Activated CD8-positive, alpha-beta T cell treated with anti-CD3 and anti-CD28 coated beads, Interleukin-2, amount 10 ng/mL, durations not matched to agents 7 days and 5 days (primary cell): ENCODE data around the gene ZNF362. TPM values are rescaled to one million over a fixed set of nuclear protein-coding genes. Genes with fewer than 3 reads are reported as not detected.
A peak's percentile ranks its signal among the peaks of the same experiment; 100 is the strongest.

Experiments
- ATAC-seq: fragments of 150-1000 bp; cut with Tn5 transposase; one replicate; pipeline ENCODE4 v1.10.0; 2021; ENCODE audit warnings: moderate library complexity
- CTCF ChIA-PET: fragments of 350-600 bp; sonication (Branson Sonifier 250); formaldehyde crosslinking; loops from one replicate; lab custom pipeline; 2021; ENCODE audit warnings: antibody characterized with exemption; lab: Charles Lee
- POLR2A ChIA-PET: fragments of 350-600 bp; sonication (Branson Sonifier 250); formaldehyde crosslinking; loops from one replicate; lab custom pipeline; 2021; ENCODE audit warnings: antibody characterized with exemption; lab: Charles Lee
- DNase-seq: peaks from one replicate; pipeline ENCODE4 v3.0.0-alpha.2; 2020
- H3K27ac Mint-ChIP-seq: one replicate; pipeline ENCODE4 v1.8.0; 2021; ENCODE audit warnings: mild to moderate bottlenecking, mixed read lengths
- H3K27me3 Mint-ChIP-seq: one replicate; pipeline ENCODE4 v1.8.0; 2021; ENCODE audit warnings: low read depth, mixed read lengths
- H3K36me3 Mint-ChIP-seq: one replicate; pipeline ENCODE4 v1.8.0; 2021; ENCODE audit warnings: low read depth, mixed read lengths
- H3K4me1 Mint-ChIP-seq: one replicate; pipeline ENCODE4 v1.8.0; 2021; ENCODE audit warnings: low read depth, mixed read lengths
- H3K4me3 Mint-ChIP-seq: one replicate; pipeline ENCODE4 v1.8.0; 2021; ENCODE audit warnings: mild to moderate bottlenecking, mixed read lengths
- H3K9me3 Mint-ChIP-seq: one replicate; pipeline ENCODE4 v1.8.0; 2022; ENCODE audit warnings: mixed read lengths; ENCODE audit not compliant: insufficient read depth
- total RNA-seq, 2 experiments: library from RNA; stranded (reverse); gene quantifications; one replicate each; pipeline ENCODE4 v1.2.3, GENCODE V29; 2021

Gene ZNF362
- total RNA-seq, 2 experiments from 2014 or later, result 17.3 to 19.7 TPM

GRCh38 chr1:33292726-33293340, 36.5 kb downstream of the ZNF362 start:
- Mint-ChIP-seq H3K27me3 (no peaks in the 10 kb centered on the region), H3K4me1 (peaks cover 12% of the 10 kb centered on the region), H3K4me3 (no peak overlapping the region), H3K36me3 (peaks cover 24% of the 10 kb centered on the region), H3K27ac (no peak overlapping the region), H3K9me3 (no peaks in the 10 kb centered on the region)
- POLR2A ChIA-PET, result no interaction called here
- CTCF ChIA-PET, result no interaction called here
- ATAC-seq, result no peak
- DNase-seq, result no peak

GRCh38 chr1:33294071-33295010, 38.0 kb downstream of the ZNF362 start:
- no peak overlapping the region for H3K27ac Mint-ChIP-seq
- POLR2A ChIA-PET, result no interaction called here
- H3K27me3 Mint-ChIP-seq, result no peaks in the 10 kb centered on the region
- DNase-seq (no peak), ATAC-seq (no peak)
- peaks cover 26% of the 10 kb centered on the region for H3K36me3 Mint-ChIP-seq
- no peak overlapping the region for H3K4me3 Mint-ChIP-seq
- H3K4me1 Mint-ChIP-seq, result peaks cover 22% of the 10 kb centered on the region
- CTCF ChIA-PET, result interaction anchor here (0.8 to 4.6 kb wide), 11 partner anchors 8 to 361 kb away, joined by 3 to 75 read pairs (median 6); partner anchors contain the start of gene ZSCAN20
- no peaks in the 10 kb centered on the region for H3K9me3 Mint-ChIP-seq

DNA sequence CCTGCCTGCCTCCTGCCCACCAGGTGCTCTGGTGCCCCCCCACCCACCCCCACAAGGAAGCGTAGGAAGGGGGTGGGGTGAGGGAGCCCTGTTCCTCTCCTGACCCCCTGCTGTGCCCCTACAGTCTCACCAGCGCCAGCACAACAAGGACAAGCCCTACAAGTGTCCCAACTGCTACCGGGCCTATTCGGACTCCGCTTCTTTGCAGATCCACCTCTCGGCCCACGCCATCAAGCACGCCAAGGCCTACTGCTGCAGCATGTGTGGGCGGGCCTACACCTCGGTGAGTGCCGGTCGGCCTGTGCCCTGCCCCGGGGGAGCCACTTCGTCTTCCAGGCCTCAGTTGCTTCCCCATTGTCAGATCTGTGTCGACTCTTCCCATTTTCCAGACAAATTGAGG, 38.7 kb downstream of the ZNF362 start:
- no peaks in the 10 kb centered on the region for H3K27me3 Mint-ChIP-seq
- H3K4me1 Mint-ChIP-seq, result peaks cover 22% of the 10 kb centered on the region
- no peak overlapping the region for H3K4me3 Mint-ChIP-seq
- no peaks in the 10 kb centered on the region for H3K9me3 Mint-ChIP-seq
- CTCF ChIA-PET, result interaction anchor here (0.6 to 4.6 kb wide), 53 partner anchors 9 to 362 kb away, joined by 3 to 75 read pairs (median 5); partner anchors contain the start of genes A3GALT2 and ZSCAN20
- DNase-seq (no peak), ATAC-seq (no peak)
- H3K36me3 Mint-ChIP-seq, result peaks cover 22% of the 10 kb centered on the region
- POLR2A ChIA-PET, result interaction anchor here (1.1 to 1.4 kb wide), 2 partner anchors 55 to 176 kb away, joined by 3 to 4 read pairs; no protein-coding TSS in a partner anchor
- H3K27ac Mint-ChIP-seq, result peak overlapping the region; percentile 25

GRCh38 chr1:33295450-33296081, 39.3 kb downstream of the ZNF362 start:
- peak; percentile 92 for DNase-seq
- ChIA-PET POLR2A (interaction anchor here (1.1 to 1.4 kb wide), 2 partner anchors 54 to 176 kb away, joined by 3 to 4 read pairs; no protein-coding TSS in a partner anchor), CTCF (interaction anchor here (0.5 to 4.6 kb wide), 61 partner anchors 9 to 586 kb away, joined by 3 to 75 read pairs (median 5); partner anchors contain the start of genes A3GALT2 and ZSCAN20)
- Mint-ChIP-seq H3K27ac (peak overlapping the region; percentile 25), H3K4me1 (peaks cover 22% of the 10 kb centered on the region), H3K36me3 (peaks cover 26% of the 10 kb centered on the region), H3K27me3 (no peaks in the 10 kb centered on the region), H3K9me3 (no peaks in the 10 kb centered on the region), H3K4me3 (no peak overlapping the region)
- peak; percentile 93 for ATAC-seq

DNA sequence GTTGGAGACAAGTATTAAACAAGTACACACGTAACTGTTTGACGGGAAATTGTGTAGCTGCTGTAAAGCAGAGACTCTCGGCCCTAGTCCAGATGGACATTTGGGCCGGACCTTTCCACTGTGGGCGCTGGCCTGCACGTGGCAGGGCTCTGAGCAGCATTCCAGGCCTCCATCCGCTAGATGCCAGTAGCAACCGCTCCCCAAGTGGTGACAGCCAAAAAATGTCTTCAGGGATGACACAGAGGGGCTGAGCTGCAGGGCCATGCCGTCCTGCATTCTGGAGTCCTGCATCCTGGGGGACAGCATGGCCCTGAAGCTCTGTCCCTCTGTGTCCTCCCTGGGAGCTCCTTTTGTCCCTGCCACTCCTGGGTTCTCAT, 39.8 kb downstream of the ZNF362 start:
- no peak overlapping the region for H3K27ac Mint-ChIP-seq
- ChIA-PET CTCF (interaction anchor here (0.5 to 4.6 kb wide), 56 partner anchors 9 to 594 kb away, joined by 3 to 75 read pairs (median 5); partner anchors contain the start of genes A3GALT2 and ZSCAN20), POLR2A (interaction anchor here (1.1 to 1.4 kb wide), 2 partner anchors 54 to 175 kb away, joined by 3 to 4 read pairs; no protein-coding TSS in a partner anchor)
- no peaks in the 10 kb centered on the region for H3K27me3 Mint-ChIP-seq
- no peak for ATAC-seq
- H3K9me3 Mint-ChIP-seq, result no peaks in the 10 kb centered on the region
- H3K4me3 Mint-ChIP-seq, result no peak overlapping the region
- H3K36me3 Mint-ChIP-seq, result peaks cover 26% of the 10 kb centered on the region
- no peak for DNase-seq
- peaks cover 22% of the 10 kb centered on the region for H3K4me1 Mint-ChIP-seq

- Mint-ChIP-seq H3K27me3 (no peaks in the 10 kb centered on the region), H3K4me1 (peaks cover 26% of the 10 kb centered on the region), H3K36me3 (peaks cover 30% of the 10 kb centered on the region), H3K27ac (peak overlapping the region; percentile 37), H3K9me3 (no peaks in the 10 kb centered on the region), H3K4me3 (no peak overlapping the region)
- ATAC-seq, result no peak
- DNase-seq, result no peak
- CTCF ChIA-PET, result interaction anchor here (0.7 to 4.6 kb wide), 25 partner anchors 15 to 593 kb away, joined by 3 to 75 read pairs (median 7); partner anchors contain the start of genes A3GALT2 and ZSCAN20
- POLR2A ChIA-PET, result no interaction called here
These were observed 40.5 kb downstream of the ZNF362 start for GRCh38 chr1:33296824-33297223.

DNA sequence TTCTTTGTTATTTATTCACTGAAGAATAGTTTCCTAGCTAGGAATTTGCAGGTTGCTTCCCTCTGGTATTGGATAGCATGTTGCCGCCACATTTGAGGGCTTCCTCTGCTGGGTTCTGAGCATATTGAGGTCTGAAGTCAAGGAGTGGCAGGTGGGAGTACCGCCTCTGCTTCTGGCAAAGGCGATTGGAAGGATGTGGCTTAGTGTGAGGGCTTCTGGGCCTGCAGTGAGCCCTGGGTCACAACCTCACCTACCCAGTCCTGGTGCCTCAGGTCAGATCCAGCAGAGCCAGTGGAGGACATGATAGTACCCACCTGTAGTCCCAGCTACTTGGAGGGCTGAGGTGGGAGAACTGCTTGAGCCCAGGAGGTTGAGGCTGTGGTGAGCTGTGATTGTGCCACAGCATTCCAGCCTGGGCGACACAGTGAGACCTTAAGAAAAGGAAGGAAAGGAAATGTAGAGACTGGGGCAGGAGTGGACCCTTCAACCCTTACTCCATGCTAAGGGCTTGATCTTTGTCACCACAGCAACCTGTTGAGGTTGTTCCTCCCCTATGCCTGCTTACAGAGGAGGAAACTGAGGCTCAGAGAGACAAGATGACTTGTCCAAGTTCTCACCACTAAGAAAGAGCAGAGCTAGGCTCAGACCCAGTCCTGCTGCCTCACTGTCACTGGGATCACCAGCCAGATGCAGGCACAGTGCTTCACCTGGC, 41.8 kb downstream of the ZNF362 start:
- ATAC-seq (no peak), DNase-seq (no peak)
- H3K36me3 Mint-ChIP-seq, result peaks cover 40% of the 10 kb centered on the region
- ChIA-PET CTCF (interaction anchor here (0.6 to 4.6 kb wide), 22 partner anchors 9 to 370 kb away, joined by 3 to 75 read pairs (median 4); partner anchors contain the start of gene ZSCAN20), POLR2A (interaction anchor here (1.0 kb wide), 1 partner anchor 40 kb away, joined by 4 read pairs; no protein-coding TSS in a partner anchor)
- H3K4me1 Mint-ChIP-seq, result peaks cover 39% of the 10 kb centered on the region
- H3K27me3 Mint-ChIP-seq, result no peaks in the 10 kb centered on the region
- no peaks in the 10 kb centered on the region for H3K9me3 Mint-ChIP-seq
- H3K27ac Mint-ChIP-seq, result peak overlapping the region; percentile 39
- H3K4me3 Mint-ChIP-seq, result no peak overlapping the region

DNA sequence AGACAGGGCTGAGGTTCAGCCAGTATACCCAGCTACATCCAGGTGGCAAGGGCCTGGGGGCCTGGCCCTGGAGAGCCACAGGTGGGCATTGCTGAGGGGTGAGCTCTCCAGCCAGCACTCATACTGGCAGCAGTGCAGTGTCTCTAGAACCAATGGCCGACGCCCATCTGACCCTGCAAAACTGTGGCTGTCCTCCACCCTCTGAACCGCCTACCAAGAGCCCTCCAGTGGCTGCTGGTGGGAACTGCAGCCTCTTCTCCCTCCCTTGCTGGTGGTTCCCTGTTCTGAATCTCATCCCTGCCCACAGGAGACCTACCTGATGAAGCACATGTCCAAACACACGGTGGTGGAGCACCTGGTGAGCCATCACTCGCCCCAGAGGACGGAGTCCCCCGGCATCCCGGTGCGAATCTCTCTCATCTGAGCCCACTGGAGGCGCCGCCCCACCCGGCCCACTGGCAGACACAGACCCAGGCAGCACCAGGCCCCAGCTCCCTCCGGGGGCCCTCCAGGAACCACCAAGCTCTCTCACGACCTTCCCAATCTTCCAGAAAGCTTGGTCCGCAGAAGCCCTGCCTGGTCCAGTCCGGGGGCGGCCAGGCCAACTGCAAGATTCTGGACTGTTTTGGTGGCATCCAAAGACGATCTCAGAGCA, 42.5 kb downstream of the ZNF362 start:
- no peak overlapping the region for H3K27ac Mint-ChIP-seq
- H3K9me3 Mint-ChIP-seq, result no peaks in the 10 kb centered on the region
- ATAC-seq, result peak; percentile 53

GRCh38 chr1:33299461-33300155, 43.3 kb downstream of the ZNF362 start:
- DNase-seq, result no peak
- Mint-ChIP-seq H3K36me3 (peaks cover 47% of the 10 kb centered on the region), H3K27ac (no peak overlapping the region), H3K27me3 (no peaks in the 10 kb centered on the region), H3K9me3 (no peaks in the 10 kb centered on the region), H3K4me3 (no peak overlapping the region), H3K4me1 (peaks cover 51% of the 10 kb centered on the region)
- ATAC-seq, result no peak
- CTCF ChIA-PET, result interaction anchor here (1.2 to 4.6 kb wide), 3 partner anchors 13 to 171 kb away, joined by 4 to 75 read pairs (median 7); partner anchors contain the start of gene ZSCAN20
- POLR2A ChIA-PET, result no interaction called here

More for the DNA sequence above, 42.5 kb downstream of the ZNF362 start:
- Mint-ChIP-seq H3K4me3 (no peak overlapping the region), H3K36me3 (peaks cover 45% of the 10 kb centered on the region), H3K4me1 (peaks cover 45% of the 10 kb centered on the region), H3K27me3 (no peaks in the 10 kb centered on the region)
- ChIA-PET POLR2A (no interaction called here), CTCF (interaction anchor here (0.6 to 4.6 kb wide), 19 partner anchors 10 to 370 kb away, joined by 3 to 75 read pairs (median 4); partner anchors contain the start of gene ZSCAN20)
- peak; percentile 74 for DNase-seq

DNA sequence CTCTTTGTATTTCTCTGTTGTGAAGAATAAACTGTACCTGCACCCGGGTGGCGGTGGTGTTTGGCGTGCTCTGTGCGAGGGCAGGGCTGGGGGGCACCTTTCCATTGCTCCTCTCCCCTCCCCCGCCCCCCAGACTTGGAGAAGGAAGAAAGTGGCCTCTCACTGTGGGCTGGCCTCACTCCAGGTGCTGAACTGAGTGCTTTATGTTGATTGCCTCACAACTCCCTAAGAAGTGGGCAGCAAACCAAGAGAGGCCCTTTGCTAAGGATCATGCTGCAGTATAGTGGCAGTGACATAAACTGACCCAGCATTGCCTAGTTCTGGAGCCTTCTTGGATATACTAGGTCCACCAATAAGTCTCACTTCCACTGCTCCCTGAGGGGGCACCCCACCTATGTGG, 44.4 kb downstream of the ZNF362 start:
- Mint-ChIP-seq H3K4me3 (no peak overlapping the region), H3K27me3 (peaks cover 2% of the 10 kb centered on the region), H3K27ac (peak overlapping the region; percentile 91), H3K9me3 (no peaks in the 10 kb centered on the region), H3K36me3 (peaks cover 52% of the 10 kb centered on the region), H3K4me1 (peaks cover 44% of the 10 kb centered on the region)
- DNase-seq (no peak), ATAC-seq (no peak)
- ChIA-PET CTCF (no interaction called here), POLR2A (no interaction called here)
